H9 (cell line): ENCODE results near the gene OGFOD3. TPM values are rescaled to one million over a fixed set of nuclear protein-coding genes. Genes with fewer than 3 reads are reported as not detected.

ENCODE experiments used
- DNase-seq: peaks from one replicate; pipeline ENCODE4 v3.0.0-alpha.2; 2017
- H2AFZ ChIP-seq: one replicate; pipeline ENCODE4 v1.6.1; 2013; ENCODE audit warnings: mild to moderate bottlenecking, low read length, control low read depth, moderate library complexity
- H2AK5ac ChIP-seq: 2 replicates; pipeline ENCODE4 v1.6.1; 2013; ENCODE audit warnings: low read length, control low read depth, mixed read lengths; ENCODE audit not compliant: insufficient read length
- H2BK120ac ChIP-seq: one replicate; pipeline ENCODE4 v1.6.1; 2013; ENCODE audit warnings: low read depth, mild to moderate bottlenecking, low read length, control low read depth, inconsistent platforms; ENCODE audit not compliant: poor library complexity, severe bottlenecking
- H2BK12ac ChIP-seq: 2 replicates; pipeline ENCODE4 v1.6.1; 2013; ENCODE audit warnings: low read length, control low read depth, mixed read lengths, low read depth; ENCODE audit not compliant: insufficient read length
- H2BK15ac ChIP-seq: 2 replicates; pipeline ENCODE4 v1.6.1; 2013; ENCODE audit warnings: low read depth, low read length, control low read depth
- H2BK20ac ChIP-seq: one replicate; pipeline ENCODE4 v1.6.1; 2013; ENCODE audit warnings: low read depth, mild to moderate bottlenecking, low read length, control low read depth, inconsistent platforms; ENCODE audit not compliant: poor library complexity, severe bottlenecking
- H2BK5ac ChIP-seq: 2 replicates; pipeline ENCODE4 v1.6.1; 2013; ENCODE audit warnings: low read length, control low read depth, mixed read lengths; ENCODE audit not compliant: insufficient read length
- H3K14ac ChIP-seq: 2 replicates; pipeline ENCODE4 v1.6.1; 2013; ENCODE audit warnings: low read length, control low read depth; ENCODE audit not compliant: insufficient read depth
- H3K18ac ChIP-seq: 2 replicates; pipeline ENCODE4 v1.6.1; 2013; ENCODE audit warnings: low read depth, mild to moderate bottlenecking, mixed read lengths, low read length, control low read depth; ENCODE audit not compliant: insufficient read length
- H3K23ac ChIP-seq: 2 replicates; pipeline ENCODE4 v1.6.1; 2013; ENCODE audit warnings: low read length, control low read depth, mixed read lengths, low read depth; ENCODE audit not compliant: insufficient read length
- H3K23me2 ChIP-seq: 2 replicates; pipeline ENCODE4 v1.6.1; 2013; ENCODE audit warnings: low read depth, mild to moderate bottlenecking, mixed read lengths, low read length, control low read depth; ENCODE audit not compliant: insufficient read length, poor library complexity, severe bottlenecking
- H3K27ac ChIP-seq: 2 replicates; pipeline ENCODE4 v1.5.1; 2013; ENCODE audit warnings: low read length, control low read depth, mixed read lengths, low read depth; ENCODE audit not compliant: insufficient read length
- H3K27me3 ChIP-seq: 2 replicates; pipeline ENCODE4 v1.6.1; 2013; ENCODE audit warnings: low read length, control low read depth, inconsistent platforms; ENCODE audit not compliant: insufficient read depth
- H3K4ac ChIP-seq: 2 replicates; pipeline ENCODE4 v1.6.1; 2013; ENCODE audit warnings: low read depth, mild to moderate bottlenecking, control low read depth, inconsistent platforms, low read length, moderate library complexity
- H3K4me1 ChIP-seq: 2 replicates; pipeline ENCODE4 v1.6.1; 2013; ENCODE audit warnings: low read length, control low read depth, inconsistent platforms; ENCODE audit not compliant: insufficient read depth
- H3K4me2 ChIP-seq: 2 replicates; pipeline ENCODE4 v1.6.1; 2013; ENCODE audit warnings: low read length, control low read depth, mixed read lengths; ENCODE audit not compliant: insufficient read length, insufficient read depth
- H3K56ac ChIP-seq: 2 replicates; pipeline ENCODE4 v1.6.1; 2013; ENCODE audit warnings: low read depth, mild to moderate bottlenecking, mixed read lengths, low read length, control low read depth; ENCODE audit not compliant: insufficient read length
- H3K79me1 ChIP-seq: 2 replicates; pipeline ENCODE4 v1.6.1; 2013; ENCODE audit warnings: low read depth, mild to moderate bottlenecking, moderate library complexity, low read length, control low read depth, inconsistent platforms; ENCODE audit not compliant: insufficient read depth, poor library complexity, severe bottlenecking
- H3K79me2 ChIP-seq: 2 replicates; pipeline ENCODE4 v1.6.1; 2013; ENCODE audit warnings: low read length, control low read depth, inconsistent platforms; ENCODE audit not compliant: insufficient read depth
- H3K9ac ChIP-seq: 2 replicates; pipeline ENCODE4 v1.6.1; 2013; ENCODE audit warnings: low read length, control low read depth, mixed read lengths; ENCODE audit not compliant: insufficient read length; ENCODE audit errors: extremely low read depth
- H3K9me3 ChIP-seq: one replicate; pipeline ENCODE4 v1.6.1; 2013; ENCODE audit warnings: low read depth, low read length, inconsistent platforms; ENCODE audit not compliant: control insufficient read depth
- H3T11ph ChIP-seq: one replicate; pipeline ENCODE4 v1.6.1; 2013; ENCODE audit warnings: mild to moderate bottlenecking, low read length, control low read depth, inconsistent platforms
- H4K20me1 ChIP-seq: one replicate; pipeline ENCODE4 v1.6.1; 2013; ENCODE audit not compliant: control insufficient read depth, insufficient read length, insufficient read depth
- H4K5ac ChIP-seq: 2 replicates; pipeline ENCODE4 v1.6.1; 2013; ENCODE audit warnings: low read depth, mild to moderate bottlenecking, mixed read lengths, low read length, control low read depth; ENCODE audit not compliant: insufficient read length
- H4K8ac ChIP-seq: replicated peaks from 2 replicates; pipeline ENCODE4 v1.6.1; 2013; ENCODE audit warnings: low read length, control low read depth, mixed read lengths, low read depth; ENCODE audit not compliant: insufficient read length
- H4K91ac ChIP-seq: 2 replicates; pipeline ENCODE4 v1.6.1; 2013; ENCODE audit warnings: low read depth, mild to moderate bottlenecking, moderate library complexity, mixed read lengths, low read length, control low read depth; ENCODE audit not compliant: insufficient read length
- H3K27ac Mint-ChIP-seq, 3 experiments: 2 replicates in 2 of 3; 3 replicates in 1 of 3; pipeline ENCODE4 v1.8.0; 2020 to 2021; ENCODE audit warnings: mixed read lengths in 3 of 3, mild to moderate bottlenecking in 1 of 3, moderate library complexity in 1 of 3
- H3K27me3 Mint-ChIP-seq: 2 replicates; pipeline ENCODE4 v1.8.0; 2021; ENCODE audit warnings: low read depth, mild to moderate bottlenecking, moderate library complexity, mixed read lengths
- H3K36me3 Mint-ChIP-seq, 3 experiments: 2 replicates in 2 of 3; 3 replicates in 1 of 3; pipeline ENCODE4 v1.8.0; 2020 to 2021; ENCODE audit warnings: low read depth in 3 of 3, mixed read lengths in 3 of 3; ENCODE audit not compliant: insufficient read depth in 1 of 3
- H3K4me1 Mint-ChIP-seq, 2 experiments: 2 replicates each; pipeline ENCODE4 v1.8.0; 2020; ENCODE audit warnings: mixed read lengths in 2 of 2
- H3K4me3 Mint-ChIP-seq, 2 experiments: 2 replicates in 1 of 2; 3 replicates in 1 of 2; pipeline ENCODE4 v1.8.0; 2020 to 2021; ENCODE audit warnings: mild to moderate bottlenecking in 2 of 2, mixed read lengths in 2 of 2, moderate library complexity in 1 of 2
- H3K9me3 Mint-ChIP-seq, 2 experiments: 2 replicates in 1 of 2; 3 replicates in 1 of 2; pipeline ENCODE4 v1.8.0; 2020; ENCODE audit warnings: mild to moderate bottlenecking in 2 of 2, mixed read lengths in 2 of 2, moderate library complexity in 1 of 2
- CTCF ChIP-seq: fragments of 200-600 bp; sonication (generic); conservative IDR thresholded peaks from 3 replicates; pipeline ENCODE4 v1.8.0; 2021; ENCODE audit warnings: antibody characterized with exemption, mild to moderate bottlenecking
- WGBS: extraction: QIAGEN DNeasy Blood & Tissue Kit; methylation state at CpG from one replicate; pipeline ENCODE4 v1.1.7; 2013; ENCODE audit warnings: missing lambda C conversion rate, low lambda C conversion rate, mixed read lengths; ENCODE audit not compliant: insufficient read length; ENCODE audit errors: extremely low coverage; 5-methylcytosine and 5-hydroxymethylcytosine counted together
- total RNA-seq: library from RNA; stranded (reverse); gene quantifications from 2 replicates; pipeline ENCODE4 v1.2.1, GENCODE V29; 2021

The OGFOD3 gene
- total RNA-seq, 1 experiment from 2014 or later: 27.8 TPM

- Histone ChIP-seq H4K20me1 (no peaks in the 10 kb centered on the region), H3K18ac (no peak overlapping the region), H3K14ac (no peak overlapping the region), H4K91ac (no peak overlapping the region), H3K56ac (no peak overlapping the region), H2BK12ac (no peak overlapping the region), H2BK120ac (no peak overlapping the region), H3K9me3 (no peaks in the 10 kb centered on the region), H3K9ac (no peak overlapping the region), H3K79me1 (no peaks in the 10 kb centered on the region), H3K4ac (no peak overlapping the region), H3K23me2 (no peaks in the 10 kb centered on the region), H4K8ac (no peak overlapping the region), H3K23ac (no peak overlapping the region), H3K79me2 (no peaks in the 10 kb centered on the region), H2BK15ac (no peak overlapping the region), H3K27me3 (no peaks in the 10 kb centered on the region), H4K5ac (no peak overlapping the region), H2BK5ac (no peak overlapping the region), H3K4me1 (no peaks in the 10 kb centered on the region), H2AK5ac (no peak overlapping the region), H2BK20ac (no peak overlapping the region), H3K27ac (no peak overlapping the region), H2AFZ (no peak overlapping the region), H3T11ph (no peak overlapping the region), H3K4me2 (no peak overlapping the region)
- Mint-ChIP-seq H3K4me1 (peaks cover 0 to 8% of the 10 kb centered on the region in 2 experiments; a peak in 2 of 4 replicates), H3K36me3 (peaks cover 0 to 11% (median 9%) of the 10 kb centered on the region in 3 experiments; a peak in 4 of 7 replicates), H3K27me3 (peaks cover 9% of the 10 kb centered on the region), H3K9me3 (no peaks in the 10 kb centered on the region; a peak in 1 of 5 replicates), H3K4me3 (no peak overlapping the region), H3K27ac (peak overlapping the region in 1 of 3 experiments; percentile 70; a peak in 1 of 7 replicates)
- WGBS: no CpG with 5 or more reads among the region's 10 CpGs
- TF ChIP-seq CTCF: no peak
- DNase-seq: no peak
These were observed 29.0 kb downstream of the OGFOD3 start for GRCh38 chr17:82389379-82389778.
